K562 (cell line): Measurements from ENCODE around the gene GNA15. TPM values are rescaled to one million over a fixed set of nuclear protein-coding genes. Genes with fewer than 3 reads are reported as not detected.

Experiments used
- ATAC-seq: fragments of 200-7000 bp; cut with Tn5 transposase; 3 replicates; pipeline ENCODE4 v1.9.1; 2020; ENCODE audit warnings: moderate library complexity
- BruUV-seq: library from RNA; stranded (reverse); fragments of 400-500 nt; replicated peaks from 2 replicates; lab custom pipeline; 2021; lab: Mats Ljungman, UMichigan
- CTCF ChIA-PET: fragments of 300-600 bp; formaldehyde crosslinking; extraction: SDS; loops from one replicate; lab custom pipeline; 2021; ENCODE audit warnings: low intra/inter-chr PET ratio; lab: Yijun Ruan, JAX
- POLR2A ChIA-PET: fragments of 300-600, 350-650 bp; sonication (Branson Sonifier 250); formaldehyde crosslinking; extraction: SDS; loops from one replicate; lab custom pipeline; 2021; ENCODE audit warnings: antibody characterized with exemption, inconsistent platforms; lab: Yijun Ruan, JAX
- DNase-seq, 4 experiments: peaks; one replicate each; pipeline versions ENCODE4 v3.0.0 to v3.0.0-alpha.2; 2011 to 2018; ENCODE audit warnings: low spot score in 3 of 4, mixed read lengths in 3 of 4; ENCODE audit errors: extremely low read depth in 1 of 4
- FAIRE-seq: peaks from 2 replicates; lab custom pipeline; 2011; peaks lifted over from hg19 to GRCh38; lab: Jason Lieb, UNC
- H2AFZ ChIP-seq: 2 replicates; pipeline ENCODE4 v1.6.0; 2011; ENCODE audit warnings: low read depth, low read length, control low read depth, inconsistent platforms
- H3K27ac ChIP-seq: fragments of 200-600 bp; 3 replicates; pipeline ENCODE4 v1.8.0; 2011; ENCODE audit warnings: low read depth, mild to moderate bottlenecking, control low read depth, inconsistent platforms, low read length, moderate library complexity, mixed read lengths; ENCODE audit errors: extremely low read depth
- H3K27me3 ChIP-seq, 2 experiments: fragments of 300-600 bp in 1 of 2; 2 replicates in 1 of 2; 3 replicates in 1 of 2; pipeline versions ENCODE4 v1.6.0 to v1.8.0; 2011; ENCODE audit warnings: inconsistent platforms in 2 of 2, low read length in 2 of 2, mild to moderate bottlenecking in 1 of 2, mixed read lengths in 1 of 2, moderate library complexity in 1 of 2; ENCODE audit not compliant: control insufficient read depth in 2 of 2, insufficient read depth in 2 of 2
- H3K36me3 ChIP-seq: fragments of 300-600 bp; 3 replicates; pipeline ENCODE4 v1.8.0; 2011; ENCODE audit warnings: mild to moderate bottlenecking, low read length, inconsistent platforms; ENCODE audit not compliant: control insufficient read depth, insufficient read depth
- H3K4me1 ChIP-seq, 2 experiments: fragments of 200-600 bp in 1 of 2; replicated peaks in 1 of 2; 2 replicates in 1 of 2; 3 replicates in 1 of 2; pipeline versions ENCODE4 v1.5.1 to v1.8.0; 2011; ENCODE audit warnings: inconsistent platforms in 2 of 2, low read length in 2 of 2, mild to moderate bottlenecking in 1 of 2, mixed read lengths in 1 of 2, moderate library complexity in 1 of 2; ENCODE audit not compliant: control insufficient read depth in 2 of 2, insufficient read depth in 2 of 2
- H3K4me2 ChIP-seq: 2 replicates; pipeline ENCODE4 v1.6.1; 2011; ENCODE audit warnings: low read length, control low read depth, inconsistent platforms, mixed read lengths; ENCODE audit not compliant: insufficient read depth
- H3K4me3 ChIP-seq: fragments of 200-600 bp; sonication (generic), shearing (Covaris generic); 2 replicates; pipeline ENCODE4 v1.5.1; 2016; ENCODE audit warnings: control low read depth, inconsistent platforms
- H3K79me2 ChIP-seq: fragments of 200-600 bp; 3 replicates; pipeline ENCODE4 v1.8.0; 2011; ENCODE audit warnings: low read length, inconsistent platforms; ENCODE audit not compliant: control insufficient read depth, insufficient read depth
- H3K9ac ChIP-seq, 2 experiments: 2 replicates each; pipeline versions ENCODE4 v1.6.0 to v1.6.1; 2011; ENCODE audit warnings: low read depth in 2 of 2, low read length in 2 of 2, control low read depth in 1 of 2, inconsistent platforms in 1 of 2, mild to moderate bottlenecking in 1 of 2, mixed read lengths in 1 of 2; ENCODE audit not compliant: insufficient read depth in 1 of 2
- H3K9me1 ChIP-seq: one replicate; pipeline ENCODE4 v1.6.0; 2011; ENCODE audit warnings: inconsistent platforms, mild to moderate bottlenecking, low read length, moderate library complexity; ENCODE audit not compliant: control insufficient read depth, insufficient read depth
- H3K9me3 ChIP-seq: replicated peaks from 2 replicates; pipeline ENCODE4 v1.5.1; 2011; ENCODE audit warnings: low read depth, low read length, inconsistent platforms; ENCODE audit not compliant: control insufficient read depth, insufficient read depth
- H4K20me1 ChIP-seq: replicated peaks from 2 replicates; pipeline ENCODE4 v1.6.1; 2011; ENCODE audit warnings: low read length, inconsistent platforms, mixed read lengths; ENCODE audit not compliant: control insufficient read depth, insufficient read depth
- ELK1 ChIP-seq: sonication (generic); formaldehyde crosslinking; IDR thresholded peaks from 2 replicates; pipeline ENCODE4 v1.8.1; 2022; ENCODE audit warnings: missing genetic modification reagents
- GTF2B ChIP-seq: IDR thresholded peaks from 2 replicates; pipeline ENCODE4 v1.6.1; 2011; ENCODE audit not compliant: insufficient read length; ENCODE audit errors: extremely low read depth
- MED1 ChIP-seq: sonication (generic); formaldehyde crosslinking; IDR thresholded peaks from 2 replicates; pipeline ENCODE4 v1.8.1; 2023; ENCODE audit warnings: missing genetic modification reagents, borderline replicate concordance
- NFRKB ChIP-seq: fragments of 450-650 bp; IDR thresholded peaks from 2 replicates; pipeline ENCODE4 v1.6.1; 2016; ENCODE audit warnings: low read depth
- SLC30A9 ChIP-seq: fragments of 250-450 bp; sonication (Bioruptor Pico); IDR thresholded peaks from 2 replicates; pipeline ENCODE4 v1.8.0; 2022; ENCODE audit warnings: mild to moderate bottlenecking, moderate library complexity
- TBL1XR1 ChIP-seq, 2 experiments: IDR thresholded peaks; 2 replicates each; pipeline ENCODE4 v1.6.1; 2012; ENCODE audit warnings: improper control_type of control experiment in 2 of 2, low read length in 2 of 2, mild to moderate bottlenecking in 1 of 2
- WGBS: fragments of 100-300 bp; shearing (Covaris generic); methylation state at CpG from one replicate; pipeline ENCODE4 v1.1.6; 2016; ENCODE audit warnings: low coverage, mixed read lengths; ENCODE audit not compliant: insufficient coverage; ENCODE audit errors: missing lambda C conversion rate; 5-methylcytosine and 5-hydroxymethylcytosine counted together
- in situ Hi-C: fragments of 300-500 bp; cut with MboI; formaldehyde crosslinking; loops from 4 replicates; pipeline ENCODE4 v1.15.0; 2018; ENCODE audit warnings: inconsistent platforms, mixed read lengths
- intact Hi-C: fragments of 100-400 bp; cut with micrococcal nuclease; formaldehyde crosslinking; loops from 2 replicates; pipeline ENCODE4 v1.14.2; 2022
- polyA plus RNA-seq, 8 experiments: library from polyadenylated mRNA; depleted of rRNA in 4 of 8; stranded (reverse) in 5 of 8; unstranded in 3 of 8; fragments of >200 nt; fragmentation: Nextera tagmentation in 2 of 8; fragmentation: Illumina TruSeq in 1 of 8; extraction: Ambion mirVana in 2 of 8; extraction: Trizol in 1 of 8; gene quantifications; 2 replicates each; pipeline versions ENCODE4 v1.2.1 to v1.2.3, GENCODE V29; 2011 to 2014; ENCODE audit warnings: inconsistent platforms in 1 of 8, missing spikeins in 1 of 8
- total RNA-seq, 7 experiments: library from RNA; depleted of rRNA in 6 of 7; stranded (reverse); fragments of >200 nt in 6 of 7; fragmentation: Illumina TruSeq in 2 of 7; extraction: Trizol in 2 of 7; gene quantifications; 2 replicates each; pipeline versions ENCODE4 v1.2.1 to v1.2.3, GENCODE V29; 2011 to 2021; ENCODE audit warnings: low replicate concordance in 1 of 7
- TF ChIP-seq, protein P1 (sequence below): sonication (generic); formaldehyde crosslinking; IDR thresholded peaks from 2 replicates; pipeline ENCODE4 v1.8.0; 2022; ENCODE audit warnings: missing genetic modification reagents, mild to moderate bottlenecking, moderate library complexity, borderline replicate concordance
- TF ChIP-seq, protein P2 (sequence below): sonication (generic); formaldehyde crosslinking; IDR thresholded peaks from 2 replicates; pipeline ENCODE4 v1.8.0; 2022; ENCODE audit warnings: mild to moderate bottlenecking, missing genetic modification reagents, borderline replicate concordance

The GNA15 gene
- total and polyA plus RNA-seq, 9 of the 15 experiments (the other 6 are each of a cell fraction or from before 2014, with no cell fraction given) = 0.03 to 0.24 (median 0.11) TPM; not detected in 1

DNA sequence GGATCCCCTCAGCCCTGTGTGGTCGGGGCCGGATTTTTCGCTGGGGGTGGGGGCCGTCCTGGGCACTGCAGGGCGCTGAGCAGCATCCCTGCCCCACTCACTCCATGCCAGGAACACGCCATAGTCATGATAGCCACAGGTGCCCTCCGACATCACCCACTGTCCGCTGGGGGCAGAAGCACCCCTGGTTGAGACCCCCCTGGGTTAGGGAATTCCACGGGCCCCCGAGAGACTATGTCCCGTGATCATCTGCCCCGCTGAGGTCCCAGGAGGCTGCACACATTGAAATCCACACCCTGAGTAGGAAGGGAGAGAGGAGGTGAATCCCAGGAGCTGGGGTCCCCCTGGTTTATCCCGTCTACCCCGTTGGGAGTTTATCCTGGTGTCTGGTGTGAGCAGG lies 66.1 kb downstream of the GNA15 start:
- ATAC-seq (no peak), DNase-seq (no peak), FAIRE-seq (no peak)
- CTCF ChIA-PET = interaction anchor here (0.6 kb wide), 1 partner anchor 235 kb away, joined by 6 read pairs; no protein-coding TSS in a partner anchor
- POLR2A ChIA-PET = no interaction called here
- no peak overlapping the region for H2AFZ ChIP-seq
- intact Hi-C loops = no loop called here
- H3K9me3 ChIP-seq = no peaks in the 10 kb centered on the region
- no peak overlapping the region for H3K4me3 ChIP-seq
- H3K27me3 ChIP-seq = no peaks in the 10 kb centered on the region
- H3K79me2 ChIP-seq = no peaks in the 10 kb centered on the region
- H4K20me1 ChIP-seq = no peaks in the 10 kb centered on the region
- no peaks in the 10 kb centered on the region for H3K9me1 ChIP-seq
- H3K4me1 ChIP-seq = peaks cover 0 to 41% of the 10 kb centered on the region in 2 experiments; a peak in 2 of 5 replicates
- in situ Hi-C loops = no loop called here
- BruUV-seq = no TSS peak
- peaks cover 76% of the 10 kb centered on the region; the same call in 2 of the 3 replicates for H3K36me3 ChIP-seq
- H3K27ac ChIP-seq = no peak overlapping the region
- H3K9ac ChIP-seq = no peak overlapping the region
- 91% methylated on average over 9 of the region's 14 CpGs for WGBS
- no peak overlapping the region for H3K4me2 ChIP-seq
- TF ChIP-seq ELK1 (CRISPR knock-in tag) = no peak
- no peak for TF ChIP-seq MED1
- no peak for TF ChIP-seq SLC30A9 (CRISPR knock-in tag)
- TF ChIP-seq GTF2B = no peak
- TF ChIP-seq TBL1XR1 (IDR thresholded peaks at IDR 0.05; ENCODE audit: low read length in 2 of 2) = no peak
- no peak for TF ChIP-seq NFRKB
- TF ChIP-seq, protein P1, sequence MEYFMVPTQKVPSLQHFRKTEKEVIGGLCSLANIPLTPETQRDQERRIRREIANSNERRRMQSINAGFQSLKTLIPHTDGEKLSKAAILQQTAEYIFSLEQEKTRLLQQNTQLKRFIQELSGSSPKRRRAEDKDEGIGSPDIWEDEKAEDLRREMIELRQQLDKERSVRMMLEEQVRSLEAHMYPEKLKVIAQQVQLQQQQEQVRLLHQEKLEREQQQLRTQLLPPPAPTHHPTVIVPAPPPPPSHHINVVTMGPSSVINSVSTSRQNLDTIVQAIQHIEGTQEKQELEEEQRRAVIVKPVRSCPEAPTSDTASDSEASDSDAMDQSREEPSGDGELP (CRISPR knock-in tag) = no peak
- TF ChIP-seq, protein P2, sequence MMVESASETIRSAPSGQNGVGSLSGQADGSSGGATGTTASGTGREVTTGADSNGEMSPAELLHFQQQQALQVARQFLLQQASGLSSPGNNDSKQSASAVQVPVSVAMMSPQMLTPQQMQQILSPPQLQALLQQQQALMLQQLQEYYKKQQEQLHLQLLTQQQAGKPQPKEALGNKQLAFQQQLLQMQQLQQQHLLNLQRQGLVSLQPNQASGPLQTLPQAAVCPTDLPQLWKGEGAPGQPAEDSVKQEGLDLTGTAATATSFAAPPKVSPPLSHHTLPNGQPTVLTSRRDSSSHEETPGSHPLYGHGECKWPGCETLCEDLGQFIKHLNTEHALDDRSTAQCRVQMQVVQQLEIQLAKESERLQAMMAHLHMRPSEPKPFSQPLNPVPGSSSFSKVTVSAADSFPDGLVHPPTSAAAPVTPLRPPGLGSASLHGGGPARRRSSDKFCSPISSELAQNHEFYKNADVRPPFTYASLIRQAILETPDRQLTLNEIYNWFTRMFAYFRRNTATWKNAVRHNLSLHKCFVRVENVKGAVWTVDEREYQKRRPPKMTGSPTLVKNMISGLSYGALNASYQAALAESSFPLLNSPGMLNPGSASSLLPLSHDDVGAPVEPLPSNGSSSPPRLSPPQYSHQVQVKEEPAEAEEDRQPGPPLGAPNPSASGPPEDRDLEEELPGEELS (CRISPR knock-in tag) = no peak
